ENCODE data around the gene DMRT2.

Gene DMRT2

GRCh38 chr9:1070692-1071091, 20.5 kb downstream of the DMRT2 start:
- no peak for ATAC-seq
- no peak for TF ChIP-seq RARB (CRISPR knock-in tag; IDR thresholded peaks at IDR 0.05)
- TF ChIP-seq OSR1 (CRISPR knock-in tag; IDR thresholded peaks at IDR 0.05) = no peak
- TF ChIP-seq TSHZ2 (CRISPR knock-in tag; IDR thresholded peaks at IDR 0.05) = no peak
- TF ChIP-seq ZC3H10 (CRISPR knock-in tag; IDR thresholded peaks at IDR 0.05) = no peak
- no peak for TF ChIP-seq TCF4 (CRISPR knock-in tag; IDR thresholded peaks at IDR 0.05; ENCODE audit: borderline replicate concordance)
- TF ChIP-seq SNAI2 (CRISPR knock-in tag; IDR thresholded peaks at IDR 0.05) = no peak
- TF ChIP-seq ZFP3 (CRISPR knock-in tag; IDR thresholded peaks at IDR 0.05) = no peak
- TF ChIP-seq BACH2 (CRISPR knock-in tag; IDR thresholded peaks at IDR 0.05; ENCODE audit: borderline replicate concordance) = no peak
- no peak for TF ChIP-seq ARNTL (CRISPR knock-in tag; IDR thresholded peaks at IDR 0.05; ENCODE audit: borderline replicate concordance, low read depth)
- no peak for TF ChIP-seq ESRRG (CRISPR knock-in tag; IDR thresholded peaks at IDR 0.05)
- no peak for TF ChIP-seq ZNF565 (CRISPR knock-in tag; conservative IDR thresholded peaks at IDR 0.05; ENCODE audit: low read depth)
- TF ChIP-seq, protein P1, sequence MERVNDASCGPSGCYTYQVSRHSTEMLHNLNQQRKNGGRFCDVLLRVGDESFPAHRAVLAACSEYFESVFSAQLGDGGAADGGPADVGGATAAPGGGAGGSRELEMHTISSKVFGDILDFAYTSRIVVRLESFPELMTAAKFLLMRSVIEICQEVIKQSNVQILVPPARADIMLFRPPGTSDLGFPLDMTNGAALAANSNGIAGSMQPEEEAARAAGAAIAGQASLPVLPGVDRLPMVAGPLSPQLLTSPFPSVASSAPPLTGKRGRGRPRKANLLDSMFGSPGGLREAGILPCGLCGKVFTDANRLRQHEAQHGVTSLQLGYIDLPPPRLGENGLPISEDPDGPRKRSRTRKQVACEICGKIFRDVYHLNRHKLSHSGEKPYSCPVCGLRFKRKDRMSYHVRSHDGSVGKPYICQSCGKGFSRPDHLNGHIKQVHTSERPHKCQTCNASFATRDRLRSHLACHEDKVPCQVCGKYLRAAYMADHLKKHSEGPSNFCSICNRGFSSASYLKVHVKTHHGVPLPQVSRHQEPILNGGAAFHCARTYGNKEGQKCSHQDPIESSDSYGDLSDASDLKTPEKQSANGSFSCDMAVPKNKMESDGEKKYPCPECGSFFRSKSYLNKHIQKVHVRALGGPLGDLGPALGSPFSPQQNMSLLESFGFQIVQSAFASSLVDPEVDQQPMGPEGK (CRISPR knock-in tag; IDR thresholded peaks at IDR 0.05; ENCODE audit: borderline replicate concordance) = no peak
- no peak for TF ChIP-seq TOX (CRISPR knock-in tag; IDR thresholded peaks at IDR 0.05; ENCODE audit: borderline replicate concordance)
- no peak for TF ChIP-seq ZNF8 (CRISPR knock-in tag; IDR thresholded peaks at IDR 0.05)
- TF ChIP-seq ZFP30 (CRISPR knock-in tag; IDR thresholded peaks at IDR 0.05) = no peak
- no peak for TF ChIP-seq ZNF70 (CRISPR knock-in tag; IDR thresholded peaks at IDR 0.05)
- TF ChIP-seq CREB5 (CRISPR knock-in tag; IDR thresholded peaks at IDR 0.05; ENCODE audit: low read depth) = no peak
- no peak for TF ChIP-seq ISL1 (CRISPR knock-in tag; IDR thresholded peaks at IDR 0.05)
- TF ChIP-seq, protein P2, sequence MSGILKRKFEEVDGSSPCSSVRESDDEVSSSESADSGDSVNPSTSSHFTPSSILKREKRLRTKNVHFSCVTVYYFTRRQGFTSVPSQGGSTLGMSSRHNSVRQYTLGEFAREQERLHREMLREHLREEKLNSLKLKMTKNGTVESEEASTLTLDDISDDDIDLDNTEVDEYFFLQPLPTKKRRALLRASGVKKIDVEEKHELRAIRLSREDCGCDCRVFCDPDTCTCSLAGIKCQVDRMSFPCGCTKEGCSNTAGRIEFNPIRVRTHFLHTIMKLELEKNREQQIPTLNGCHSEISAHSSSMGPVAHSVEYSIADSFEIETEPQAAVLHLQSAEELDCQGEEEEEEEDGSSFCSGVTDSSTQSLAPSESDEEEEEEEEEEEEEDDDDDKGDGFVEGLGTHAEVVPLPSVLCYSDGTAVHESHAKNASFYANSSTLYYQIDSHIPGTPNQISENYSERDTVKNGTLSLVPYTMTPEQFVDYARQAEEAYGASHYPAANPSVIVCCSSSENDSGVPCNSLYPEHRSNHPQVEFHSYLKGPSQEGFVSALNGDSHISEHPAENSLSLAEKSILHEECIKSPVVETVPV (CRISPR knock-in tag; IDR thresholded peaks at IDR 0.05) = no peak
- TF ChIP-seq POU6F1 (CRISPR knock-in tag; IDR thresholded peaks at IDR 0.05; ENCODE audit: borderline replicate concordance, low read depth) = no peak

- TF ChIP-seq SNAI2 (CRISPR knock-in tag; IDR thresholded peaks at IDR 0.05) = no peak
- no peak for ATAC-seq
These were observed 21.6 kb downstream of the DMRT2 start for GRCh38 chr9:1071730-1072129.

- no peak for ATAC-seq
These were observed 23.3 kb downstream of the DMRT2 start for GRCh38 chr9:1073497-1073896.

More at GRCh38 chr9:1073497-1073896, 23.3 kb downstream of the DMRT2 start:
- TF ChIP-seq ZNF70 (CRISPR knock-in tag; IDR thresholded peaks at IDR 0.05) = no peak
- no peak for TF ChIP-seq ARNTL (CRISPR knock-in tag; IDR thresholded peaks at IDR 0.05; ENCODE audit: borderline replicate concordance, low read depth)
- no peak for TF ChIP-seq CREB5 (CRISPR knock-in tag; IDR thresholded peaks at IDR 0.05; ENCODE audit: low read depth)
- TF ChIP-seq CSDC2 (CRISPR knock-in tag; IDR thresholded peaks at IDR 0.05) = no peak
- TF ChIP-seq ZNF8 (CRISPR knock-in tag; IDR thresholded peaks at IDR 0.05) = no peak
- no peak for TF ChIP-seq GLIS3 (CRISPR knock-in tag; IDR thresholded peaks at IDR 0.05)
- TF ChIP-seq OSR1 (CRISPR knock-in tag; IDR thresholded peaks at IDR 0.05) = no peak
